ENCODE results near the gene DUSP16.
A peak's percentile ranks its signal among the peaks of the same experiment; 100 is the strongest.

The DUSP16 gene

GRCh38 chr12:12441429-12441807 lies 121.2 kb downstream of the DUSP16 start:
- FAIRE-seq = no peak
- no peak for DNase-seq (ENCODE audit: insufficient read length, low spot score)
- TF ChIP-seq CTCF (IDR thresholded peaks at IDR 0.05; ENCODE audit: insufficient read depth, missing control alignments) = no peak

- FAIRE-seq (no peak), DNase-seq (ENCODE audit: insufficient read length, low spot score) (no peak)
- no peak for TF ChIP-seq CTCF (IDR thresholded peaks at IDR 0.05; ENCODE audit: insufficient read depth, missing control alignments)
These were observed 121.8 kb downstream of the DUSP16 start for GRCh38 chr12:12440784-12441428.

GRCh38 chr12:12439636-12440035 lies 123.0 kb downstream of the DUSP16 start:
- FAIRE-seq = no peak
- DNase-seq (ENCODE audit: insufficient read length, low spot score) = no peak
- no peak for TF ChIP-seq CTCF (IDR thresholded peaks at IDR 0.05; ENCODE audit: insufficient read depth, missing control alignments)

- FAIRE-seq (no peak), DNase-seq (ENCODE audit: insufficient read length, low spot score) (no peak)
- TF ChIP-seq CTCF (IDR thresholded peaks at IDR 0.05; ENCODE audit: insufficient read depth, missing control alignments) = no peak
These were observed 125.8 kb downstream of the DUSP16 start for GRCh38 chr12:12436831-12437345.

GRCh38 chr12:12433203-12433731 lies 129.4 kb downstream of the DUSP16 start:
- FAIRE-seq (no peak), DNase-seq (ENCODE audit: insufficient read length, low spot score) (no peak)
- TF ChIP-seq CTCF (IDR thresholded peaks at IDR 0.05; ENCODE audit: insufficient read depth, missing control alignments) = no peak

GRCh38 chr12:12432364-12432763 lies 130.3 kb downstream of the DUSP16 start:
- peak; percentile 21 for FAIRE-seq
- TF ChIP-seq CTCF (IDR thresholded peaks at IDR 0.05; ENCODE audit: insufficient read depth, missing control alignments) = no peak
- no peak for DNase-seq (ENCODE audit: insufficient read length, low spot score)

- no peak for DNase-seq (ENCODE audit: insufficient read length, low spot score)
- no peak for TF ChIP-seq CTCF (IDR thresholded peaks at IDR 0.05; ENCODE audit: insufficient read depth, missing control alignments)
- no peak for FAIRE-seq
These were observed 133.6 kb downstream of the DUSP16 start for GRCh38 chr12:12428961-12429657.

Data from D721Med (cell line).